ENCODE results near the gene MITF. TPM values are rescaled to one million over a fixed set of nuclear protein-coding genes. Genes with fewer than 3 reads are reported as not detected.
A peak's percentile ranks its signal among the peaks of the same experiment; 100 is the strongest.

MITF gene
- polyA plus RNA-seq, 1 donor (not counting 4 experiments of a cell fraction or from before 2014, with no cell fraction given) = 2.7 TPM

- FAIRE-seq (peak; percentile 53), DNase-seq (ENCODE audit: low read depth, low spot score) (no peak)
- dilution Hi-C loops (cut with MboI; ENCODE audit: extremely low pct_ligation_motif_present, low sequenced_read_pairs) = no loop called here
- no peaks in the 10 kb centered on the region for H3K36me3 ChIP-seq (ENCODE audit: control insufficient read depth in 2 of 2, extremely low read depth in 1 of 2, insufficient read depth in 2 of 2, low read length in 2 of 2)
- H3K9ac ChIP-seq (ENCODE audit: control insufficient read depth, extremely low read depth, insufficient read depth, low read length) = peak overlapping the region; percentile 63
- no peak overlapping the region for H3K27ac ChIP-seq (ENCODE audit: control insufficient read depth, insufficient read depth, low read length)
- H3K79me2 ChIP-seq (ENCODE audit: control insufficient read depth, insufficient read depth, low read length) = no peaks in the 10 kb centered on the region
- H3K27me3 ChIP-seq (ENCODE audit: control insufficient read depth, extremely low read depth, insufficient read depth, low read length) = peaks cover 10% of the 10 kb centered on the region
- peak overlapping the region; percentile 96 for H3K4me2 ChIP-seq (ENCODE audit: control insufficient read depth, extremely low read depth, insufficient read depth, low read depth, low read length)
- peak overlapping the region; percentile 98 for H2AFZ ChIP-seq (ENCODE audit: control insufficient read depth, low read length)
- no peaks in the 10 kb centered on the region for H3K9me3 ChIP-seq (ENCODE audit: control insufficient read depth, low read depth, low read length)
- peaks cover 2% of the 10 kb centered on the region for H3K4me1 ChIP-seq (ENCODE audit: control insufficient read depth, extremely low read depth, insufficient read depth, low read length)
- H3K9me1 ChIP-seq (ENCODE audit: control insufficient read depth, extremely low read depth, insufficient read depth, low read length) = no peaks in the 10 kb centered on the region
- H3K4me3 ChIP-seq (ENCODE audit: control insufficient read depth in 2 of 3, extremely low read depth in 1 of 3, insufficient read depth in 2 of 3, low read depth in 1 of 3, low read length in 3 of 3) = peak overlapping the region; percentile 68 to 91 (median 86)
- TF ChIP-seq CTCF (optimal IDR thresholded peaks at IDR 0.05 in 1 of 3, IDR thresholded peaks at IDR 0.05 in 1 of 3, conservative IDR thresholded peaks at IDR 0.05 in 1 of 3; ENCODE audit: extremely low read depth in 1 of 3, insufficient read depth in 2 of 3, low read length in 3 of 3) (no peak), EZH2 (IDR thresholded peaks at IDR 0.05; ENCODE audit: low read length) (no peak)
- no peaks in the 10 kb centered on the region for H4K20me1 ChIP-seq (ENCODE audit: control insufficient read depth, extremely low read depth, insufficient read depth, low read length)
These were observed 949 bp upstream of the MITF start for GRCh38 chr3:69738315-69738714.

- dilution Hi-C loops (cut with MboI; ENCODE audit: extremely low pct_ligation_motif_present, low sequenced_read_pairs) = no loop called here
- Histone ChIP-seq H3K4me2 (ENCODE audit: control insufficient read depth, extremely low read depth, insufficient read depth, low read depth, low read length) (peak overlapping the region; percentile 96), H3K36me3 (ENCODE audit: control insufficient read depth in 2 of 2, extremely low read depth in 1 of 2, insufficient read depth in 2 of 2, low read length in 2 of 2) (no peaks in the 10 kb centered on the region), H3K79me2 (ENCODE audit: control insufficient read depth, insufficient read depth, low read length) (no peaks in the 10 kb centered on the region), H3K4me1 (ENCODE audit: control insufficient read depth, extremely low read depth, insufficient read depth, low read length) (peaks cover 2% of the 10 kb centered on the region), H3K4me3 (ENCODE audit: control insufficient read depth in 2 of 3, extremely low read depth in 1 of 3, insufficient read depth in 2 of 3, low read depth in 1 of 3, low read length in 3 of 3) (peak overlapping the region; percentile 68 to 91 (median 86)), H3K9me3 (ENCODE audit: control insufficient read depth, low read depth, low read length) (no peaks in the 10 kb centered on the region), H4K20me1 (ENCODE audit: control insufficient read depth, extremely low read depth, insufficient read depth, low read length) (no peaks in the 10 kb centered on the region), H3K9ac (ENCODE audit: control insufficient read depth, extremely low read depth, insufficient read depth, low read length) (peak overlapping the region; percentile 63), H3K9me1 (ENCODE audit: control insufficient read depth, extremely low read depth, insufficient read depth, low read length) (no peaks in the 10 kb centered on the region), H2AFZ (ENCODE audit: control insufficient read depth, low read length) (peak overlapping the region; percentile 98), H3K27ac (ENCODE audit: control insufficient read depth, insufficient read depth, low read length) (no peak overlapping the region), H3K27me3 (ENCODE audit: control insufficient read depth, extremely low read depth, insufficient read depth, low read length) (peaks cover 5% of the 10 kb centered on the region)
- DNase-seq (ENCODE audit: low read depth, low spot score) = no peak
- no peak for FAIRE-seq
- TF ChIP-seq CTCF (optimal IDR thresholded peaks at IDR 0.05 in 1 of 3, IDR thresholded peaks at IDR 0.05 in 1 of 3, conservative IDR thresholded peaks at IDR 0.05 in 1 of 3; ENCODE audit: extremely low read depth in 1 of 3, insufficient read depth in 2 of 3, low read length in 3 of 3) (no peak), EZH2 (IDR thresholded peaks at IDR 0.05; ENCODE audit: low read length) (no peak)
These were observed 433 bp upstream of the MITF start for GRCh38 chr3:69738859-69739203.

Measured in keratinocyte (primary cell).